Measurements from ENCODE around the gene OFD1.

OFD1 gene

DNA sequence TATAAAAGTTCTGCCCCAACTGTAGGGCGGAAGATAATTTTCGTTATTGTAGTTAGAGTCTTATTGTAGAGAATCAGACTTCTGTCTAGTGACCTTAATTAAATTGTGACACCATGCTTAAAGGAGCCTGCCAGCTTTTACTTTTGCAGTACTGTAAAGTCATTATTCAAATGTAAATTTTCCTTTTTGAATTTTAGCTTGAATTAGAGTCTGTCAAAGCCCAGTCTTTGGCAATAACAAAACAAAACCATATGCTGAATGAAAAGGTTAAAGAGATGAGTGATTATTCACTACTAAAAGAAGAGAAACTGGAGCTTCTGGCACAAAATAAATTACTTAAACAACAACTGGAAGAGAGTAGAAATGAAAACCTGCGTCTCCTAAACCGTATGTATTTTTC, 21.8 kb downstream of the OFD1 start:
- DNase-seq: no peak

DNA sequence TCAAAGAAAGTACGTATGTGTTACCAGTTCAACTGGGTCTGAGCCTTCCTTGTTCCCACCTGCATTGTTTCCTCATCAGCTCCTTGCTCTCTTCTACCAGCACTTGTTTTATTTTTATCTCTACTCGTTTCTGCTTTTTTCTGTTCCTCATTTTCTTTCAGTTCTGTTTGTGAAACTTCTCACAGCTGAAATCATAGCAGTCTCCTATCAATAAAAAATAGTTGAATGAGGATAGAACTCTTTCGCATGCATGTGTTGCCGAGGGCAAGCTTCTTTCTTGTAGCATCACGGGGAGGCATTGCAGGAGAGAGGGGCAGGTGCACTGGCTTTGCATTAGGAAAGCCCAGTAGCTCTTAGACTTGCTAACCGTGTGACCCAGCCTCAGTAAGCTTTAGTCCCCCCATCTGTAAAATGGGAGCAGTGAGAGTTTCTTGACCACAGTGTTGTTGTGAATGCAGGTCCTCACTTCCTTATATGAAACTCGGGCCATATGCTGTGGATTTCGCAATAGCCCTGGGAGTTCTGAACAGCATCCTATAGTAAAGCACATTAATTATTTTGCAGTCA, 24.7 kb downstream of the OFD1 start:
- no peak for DNase-seq

DNA sequence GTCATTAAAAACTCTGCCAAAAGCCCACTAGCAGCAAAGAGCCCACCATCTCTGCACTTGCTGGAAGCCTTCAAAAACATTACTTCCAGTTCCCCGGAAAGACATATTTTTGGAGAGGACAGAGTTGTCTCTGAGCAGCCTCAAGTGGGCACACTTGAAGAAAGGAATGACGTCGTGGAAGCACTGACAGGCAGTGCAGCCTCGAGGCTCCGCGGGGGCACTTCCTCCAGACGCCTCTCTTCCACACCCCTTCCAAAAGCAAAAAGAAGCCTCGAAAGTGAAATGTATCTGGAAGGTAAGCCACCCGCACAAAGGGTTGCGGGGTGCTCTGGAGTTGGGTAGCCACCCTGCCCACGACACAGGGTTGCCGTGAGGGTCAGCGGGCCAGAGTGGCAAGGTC, 25.9 kb downstream of the OFD1 start:
- DNase-seq: no peak

DNA sequence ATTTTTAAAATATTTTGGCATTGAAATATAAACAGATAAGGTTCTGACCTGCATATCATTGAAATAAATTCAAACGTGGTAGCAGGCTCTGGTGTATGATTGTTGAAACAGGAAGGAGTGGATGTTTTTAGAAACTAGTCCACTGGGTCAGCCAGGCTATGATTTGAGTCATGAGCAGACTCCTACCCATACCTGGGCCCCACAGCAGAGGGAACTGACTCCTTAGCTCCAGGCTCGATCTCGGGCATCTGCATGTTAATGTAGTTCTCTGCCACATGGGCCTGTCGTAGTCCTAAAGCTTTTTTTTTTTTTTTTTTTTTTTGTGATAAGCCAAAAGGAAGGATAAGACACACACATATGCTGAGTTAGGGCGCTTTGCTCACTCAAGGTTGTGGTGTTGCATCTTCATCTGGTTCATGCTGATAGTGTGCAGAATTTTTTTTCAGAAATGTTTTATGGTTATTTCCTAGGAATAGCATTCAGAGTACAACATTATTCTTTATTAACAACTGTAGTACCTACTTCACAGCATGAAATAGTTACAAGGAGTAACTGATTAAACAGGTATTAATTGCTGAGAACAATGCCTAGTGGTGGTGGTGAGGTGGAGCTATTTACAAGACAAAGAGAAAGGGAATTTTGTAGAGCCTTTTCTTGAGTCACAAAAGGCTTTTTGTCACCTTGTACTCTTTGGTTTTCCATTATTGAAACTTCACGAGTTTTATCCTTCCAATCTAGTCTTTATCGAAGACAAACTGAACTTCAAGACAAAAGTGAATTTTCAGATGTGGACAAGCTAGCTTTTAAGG, 27.3 kb downstream of the OFD1 start:
- no peak for DNase-seq

DNA sequence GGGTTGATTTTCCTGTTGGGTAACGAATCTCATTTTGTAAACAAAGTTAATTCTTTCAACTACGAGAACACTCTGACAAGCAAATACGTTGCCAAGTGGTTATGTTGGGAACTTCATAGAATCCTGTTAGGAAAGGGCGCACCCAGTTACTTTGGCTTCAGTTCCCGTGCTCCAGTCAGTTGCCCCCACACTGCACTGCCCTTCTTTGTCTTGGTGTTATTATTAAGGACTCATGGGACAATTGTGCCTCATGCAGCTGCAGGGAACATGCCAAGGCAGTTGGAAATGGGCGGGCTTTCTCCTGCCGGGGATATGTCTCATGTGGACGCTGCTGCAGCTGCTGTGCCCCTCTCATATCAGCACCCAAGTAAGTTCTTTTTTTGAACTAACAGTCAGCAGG, 28.9 kb downstream of the OFD1 start:
- peak; percentile 37 for DNase-seq

DNA sequence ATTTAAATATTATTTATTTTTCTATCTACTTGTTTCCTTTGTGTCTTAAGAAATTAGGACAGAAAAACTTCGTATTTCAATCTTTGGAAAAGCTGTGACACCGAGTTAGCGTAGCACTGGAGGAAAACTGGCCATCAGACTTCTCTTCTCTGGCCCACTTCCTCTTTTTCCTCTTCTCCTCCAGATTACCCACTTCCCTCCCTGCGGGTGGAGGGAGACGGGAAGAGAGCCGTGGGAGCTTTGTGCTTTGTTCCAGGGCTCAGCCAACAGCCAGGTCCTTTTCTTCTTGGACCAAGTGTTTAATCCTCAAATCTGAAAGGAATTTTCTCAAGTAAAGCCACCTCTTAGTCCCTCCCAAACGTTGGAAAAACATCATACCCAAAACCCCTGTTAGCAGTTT, 29.7 kb downstream of the OFD1 start:
- DNase-seq: no peak

DNA sequence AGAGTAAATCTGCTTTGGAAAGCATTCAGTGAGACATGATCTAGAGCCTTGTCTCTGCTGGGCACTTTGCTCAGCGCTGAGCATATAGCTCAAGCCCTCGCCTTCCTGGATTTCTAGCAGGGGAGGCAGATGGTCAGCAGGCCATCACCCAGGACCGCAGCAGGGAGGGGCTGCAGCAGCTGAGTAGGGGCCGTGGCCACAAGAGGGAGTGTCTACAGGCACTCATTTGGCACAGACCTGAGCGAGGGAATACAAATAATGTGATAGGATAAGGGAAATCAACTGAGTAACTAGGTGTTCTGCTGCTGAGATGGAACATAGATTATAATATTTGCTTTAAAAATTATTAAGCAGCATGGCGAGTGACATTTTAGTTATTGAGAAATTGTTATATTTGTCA, 30.2 kb downstream of the OFD1 start:
- no peak for DNase-seq

DNA sequence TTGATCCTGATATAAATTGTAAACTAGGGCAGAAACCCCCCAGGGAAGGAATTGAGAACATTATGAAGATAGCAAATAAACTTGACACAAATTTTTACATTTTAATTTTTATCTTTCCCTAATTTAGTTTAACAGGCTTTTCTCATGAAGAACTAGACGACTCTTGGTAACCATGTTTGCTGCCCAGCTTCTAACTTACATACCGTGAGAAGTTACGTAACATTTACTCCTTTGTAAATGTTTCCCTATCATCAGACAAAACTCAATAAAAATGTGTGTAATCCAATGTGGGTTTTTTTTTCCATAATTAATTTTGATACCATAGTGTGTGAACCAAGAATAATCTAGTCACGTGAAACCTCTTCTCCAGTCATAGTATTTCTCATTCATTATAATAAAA, 34.4 kb downstream of the OFD1 start:
- no peak for DNase-seq

DNA sequence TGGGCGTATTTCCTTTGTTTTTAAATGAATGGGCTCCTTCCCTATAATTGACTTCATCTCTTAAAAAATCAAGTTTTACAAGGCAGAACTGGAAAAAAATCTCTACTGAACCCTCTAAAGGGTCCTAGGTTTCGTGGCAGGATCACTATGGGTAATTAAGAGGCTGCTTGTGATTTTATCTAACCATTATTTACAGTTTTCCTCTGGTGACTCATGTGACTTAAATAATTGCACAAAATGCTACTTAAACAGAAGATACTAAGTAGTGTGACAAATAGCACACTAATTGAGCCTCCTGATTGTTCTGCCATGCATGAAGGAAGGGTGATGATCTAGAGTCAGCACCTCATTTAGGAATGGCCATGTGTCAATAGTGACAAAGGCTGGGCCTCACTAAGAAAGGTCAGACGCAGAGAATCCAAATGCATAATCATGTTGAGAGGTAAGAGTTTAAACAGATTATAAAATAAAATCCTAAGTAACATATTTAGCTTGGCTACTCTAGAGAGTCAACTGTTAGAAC, 35.5 kb downstream of the OFD1 start:
- no peak for DNase-seq

DNA sequence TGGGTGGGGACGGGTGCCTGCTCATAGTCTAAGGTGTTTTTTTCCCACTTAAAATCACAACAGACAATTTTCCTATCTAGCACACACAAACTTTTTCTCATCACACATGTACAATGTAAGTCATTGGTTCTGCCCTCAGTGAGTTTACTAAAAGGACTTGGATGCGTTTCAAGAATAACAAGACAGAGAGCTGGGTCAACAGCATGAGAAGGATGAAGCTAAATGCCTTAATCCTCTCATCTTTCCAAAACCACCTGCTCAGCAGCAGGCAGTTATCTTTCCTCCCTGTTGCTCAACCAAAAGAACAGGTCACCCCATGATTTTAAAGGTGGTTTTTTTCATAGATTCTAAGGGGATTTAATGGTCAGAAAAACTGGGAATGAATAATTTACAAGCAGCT, 40.1 kb downstream of the OFD1 start:
- DNase-seq: no peak

DNA sequence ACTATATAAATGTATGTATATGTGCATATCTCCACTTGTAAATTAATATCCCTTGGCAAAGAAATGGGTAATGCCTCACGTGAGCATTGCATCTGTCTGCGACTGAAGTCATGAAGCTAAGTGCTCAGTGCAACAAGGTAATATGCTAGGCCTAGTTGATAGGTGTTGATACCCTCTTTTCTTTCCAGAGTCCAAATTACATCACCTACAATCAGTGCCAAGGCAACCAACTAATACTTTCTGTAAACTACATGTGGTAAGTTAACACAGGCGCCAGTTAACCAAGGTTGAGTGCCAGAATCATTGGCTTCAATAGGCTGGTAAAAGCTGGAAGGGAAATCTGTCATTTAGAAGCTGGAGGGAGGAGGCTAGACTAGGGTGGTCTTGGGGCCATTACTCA, 41.3 kb downstream of the OFD1 start:
- no peak for DNase-seq

DNA sequence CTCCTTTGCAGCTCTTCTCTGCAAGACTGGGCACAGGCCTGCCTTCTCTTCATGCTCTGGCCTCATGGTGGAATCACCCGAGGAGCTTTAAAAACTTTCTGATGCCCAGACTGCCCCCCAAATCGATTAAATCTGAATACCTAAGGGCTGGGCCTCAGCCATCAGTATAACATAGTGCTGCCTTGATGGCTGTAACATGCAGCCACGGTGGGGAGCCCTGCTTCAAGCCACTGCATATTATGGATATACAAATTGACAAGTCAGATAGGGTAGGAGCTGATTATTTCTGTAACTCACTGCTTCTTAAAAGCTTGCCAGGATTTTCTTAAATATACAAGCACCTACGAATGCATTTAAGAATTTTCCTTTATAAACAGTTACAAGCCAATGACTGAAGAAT, 41.8 kb downstream of the OFD1 start:
- no peak for DNase-seq

DNA sequence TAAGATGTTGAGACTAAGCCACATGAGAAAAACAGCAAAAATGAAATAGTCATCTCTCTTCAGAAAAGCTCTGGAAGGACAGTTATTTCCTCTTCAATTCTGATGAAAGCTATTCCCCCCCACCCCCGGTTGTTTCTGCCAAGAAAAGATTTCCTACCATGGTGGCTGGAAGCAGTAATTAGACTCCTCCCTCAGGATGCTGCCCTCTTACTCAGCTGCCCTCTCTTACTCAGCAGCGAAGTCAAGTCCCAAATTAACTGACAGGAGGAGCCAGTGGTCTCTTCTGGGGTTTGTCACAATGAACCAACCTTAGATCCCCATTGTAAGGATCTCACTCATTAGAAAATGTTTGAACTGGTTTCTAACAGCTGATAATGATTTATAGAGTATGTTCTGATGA, 44.4 kb downstream of the OFD1 start:
- DNase-seq: no peak

DNA sequence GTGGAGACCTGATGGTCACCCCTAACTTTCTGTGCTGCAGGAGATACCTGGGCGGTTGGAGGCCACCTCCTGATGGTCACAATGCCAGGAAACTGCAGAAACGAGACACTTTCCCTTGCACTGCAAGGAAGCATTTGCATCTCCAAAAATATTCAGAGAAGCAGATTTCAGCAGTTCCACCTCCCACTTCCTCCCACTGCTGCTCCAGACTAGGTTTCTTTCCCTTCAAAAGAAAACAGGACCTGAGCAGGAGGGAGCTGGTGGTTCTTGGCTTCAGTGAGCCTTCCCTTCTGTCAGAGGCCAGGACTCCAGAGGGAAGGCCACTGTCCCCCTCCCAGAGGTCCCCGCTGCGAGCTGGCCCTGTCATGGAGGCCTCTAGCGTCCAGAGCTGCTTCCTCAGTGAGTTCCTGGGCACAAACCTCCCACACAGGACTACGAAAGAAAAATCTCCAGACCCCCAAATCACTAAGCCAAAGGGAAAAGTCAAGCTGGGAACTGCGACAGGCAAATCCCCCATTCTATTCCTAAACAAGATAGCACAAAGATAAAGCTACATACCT, 46.4 kb downstream of the OFD1 start:
- no peak for DNase-seq

DNA sequence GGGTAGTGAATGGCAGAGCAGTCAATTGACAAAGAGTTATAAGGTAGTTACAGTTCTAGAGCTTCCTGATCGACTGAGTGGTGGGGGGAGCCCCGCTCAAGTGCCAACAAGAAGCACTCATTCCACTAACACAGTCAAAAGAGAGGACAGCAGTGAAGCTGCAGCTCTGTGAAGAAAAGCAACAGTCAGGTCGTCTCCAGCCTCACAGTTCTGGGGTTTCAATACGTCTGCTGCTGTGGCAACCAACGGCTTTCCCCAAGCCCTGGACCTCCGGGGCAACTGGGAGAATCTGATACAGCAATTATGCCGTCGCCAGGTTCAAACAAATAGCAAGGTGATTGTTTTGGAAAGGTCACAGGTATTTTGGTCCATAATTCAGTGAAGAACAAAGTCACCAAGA, 51.5 kb downstream of the OFD1 start:
- DNase-seq: no peak

DNA sequence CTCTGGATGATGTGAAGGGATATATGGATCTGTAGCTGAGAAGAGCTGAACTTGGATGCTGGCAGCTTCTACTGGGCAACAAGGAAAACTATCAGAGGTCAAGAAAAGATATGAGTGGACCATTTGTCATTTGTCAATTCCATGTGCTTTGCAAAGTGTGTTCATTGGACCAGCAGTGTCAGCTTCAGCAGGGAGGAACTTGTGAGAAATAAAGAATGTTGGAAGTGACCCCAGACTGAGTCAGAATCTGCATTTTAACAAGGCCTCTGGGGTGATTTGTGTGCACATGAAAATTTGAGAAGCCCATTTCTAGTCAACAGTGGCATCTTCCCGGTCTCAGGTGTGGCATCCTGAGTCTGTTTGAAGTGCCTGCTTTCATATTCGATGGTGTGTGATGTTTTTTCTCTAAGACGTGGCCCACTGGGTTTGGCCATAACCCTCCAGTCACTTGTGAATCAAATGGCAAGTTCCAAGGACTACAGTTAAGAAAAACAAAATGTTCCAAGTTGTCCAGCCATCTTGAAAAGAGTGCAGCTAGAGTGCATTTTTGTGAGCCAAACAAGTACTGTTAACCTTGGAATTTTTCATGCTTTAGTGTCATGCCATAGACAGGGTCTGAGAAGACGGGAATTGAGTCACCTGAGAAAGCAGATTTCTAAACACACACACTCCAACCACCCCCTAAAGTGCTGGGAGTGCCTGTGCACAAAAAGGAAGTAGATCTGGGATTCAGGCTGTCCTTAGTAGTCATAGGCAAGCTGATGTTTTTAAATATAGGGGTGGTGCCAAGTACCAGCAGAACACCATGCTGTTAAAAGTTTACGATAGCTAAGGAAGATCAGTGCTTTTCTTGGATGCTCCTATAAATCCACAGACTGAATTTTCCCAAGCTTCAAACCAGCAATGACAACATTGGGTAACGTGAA, 55.9 kb downstream of the OFD1 start:
- DNase-seq: no peak

DNA sequence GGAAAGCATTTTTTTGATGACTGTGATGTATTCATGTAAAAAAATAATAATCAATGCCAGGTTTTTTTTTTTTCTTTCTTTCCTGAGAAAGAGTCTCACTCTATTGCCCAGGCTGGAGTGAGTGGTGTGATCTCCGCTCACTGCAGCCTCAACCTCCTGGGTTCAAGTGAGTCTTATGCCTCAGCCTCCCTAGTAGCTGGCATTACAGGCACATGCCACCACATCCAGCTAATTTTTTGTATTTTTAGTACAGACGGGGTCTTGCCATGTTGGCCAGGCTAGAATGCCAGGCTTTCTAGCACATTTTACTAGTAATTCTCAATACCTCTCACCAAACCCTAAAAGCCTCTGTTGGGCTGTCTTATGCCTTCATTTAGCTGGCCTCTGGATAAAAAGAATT, 56.6 kb downstream of the OFD1 start:
- DNase-seq: no peak

DNA sequence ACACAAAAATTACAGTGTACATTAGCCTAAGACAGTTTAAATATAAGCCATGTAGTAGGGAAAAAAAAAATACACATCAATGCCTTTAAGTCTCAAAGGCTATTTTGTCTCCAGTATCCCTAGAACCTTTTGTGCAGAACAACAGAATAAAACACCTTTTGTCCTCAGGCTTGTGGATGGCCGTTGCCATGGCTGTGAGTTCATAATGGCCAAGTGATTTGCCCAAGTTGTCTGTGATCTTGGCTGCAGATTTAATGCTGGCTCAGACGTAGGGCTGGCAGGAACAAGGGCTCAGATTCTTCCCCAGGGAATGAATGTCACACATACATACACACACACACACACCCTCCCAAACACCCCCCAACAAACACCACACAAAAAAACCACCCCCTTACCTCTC, 57.0 kb downstream of the OFD1 start:
- no peak for DNase-seq

DNA sequence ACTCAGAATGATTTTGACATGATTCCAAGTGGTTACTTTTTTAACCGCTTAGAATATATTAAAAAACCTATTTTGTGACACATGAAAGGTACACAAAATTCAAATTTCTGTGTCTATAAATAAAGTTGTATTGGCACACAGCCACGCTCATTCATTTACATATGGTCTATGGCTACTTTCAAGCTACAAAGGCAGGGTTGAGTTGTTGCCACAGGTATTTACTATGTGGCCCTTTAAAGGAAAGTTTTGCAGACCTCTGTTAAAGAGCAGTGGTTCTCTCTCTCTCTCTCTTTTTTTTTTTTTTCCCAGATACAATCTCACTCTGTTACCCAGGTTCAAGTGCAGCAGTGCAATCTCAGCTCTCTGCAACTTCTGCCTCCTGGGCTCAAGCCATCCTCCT, 59.3 kb downstream of the OFD1 start:
- no peak for DNase-seq

DNA sequence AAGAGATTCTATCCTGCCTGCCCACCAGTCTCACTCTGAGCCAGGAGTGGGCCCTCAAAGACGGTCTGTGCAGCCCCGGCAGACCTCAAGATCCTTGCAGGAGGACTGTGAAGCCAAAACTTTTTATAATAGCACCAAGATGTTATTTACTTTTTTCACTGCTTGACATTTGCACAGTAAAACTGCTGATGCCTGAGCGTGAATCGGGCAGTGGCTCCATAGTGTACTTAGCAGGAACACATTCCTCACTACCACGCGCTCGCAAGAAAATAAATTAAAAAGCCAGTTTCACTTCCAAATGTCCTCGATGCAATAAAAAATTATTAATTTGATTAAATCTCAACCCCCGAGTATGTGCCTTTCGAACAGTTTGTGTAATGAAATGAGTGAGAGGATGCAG, 59.9 kb downstream of the OFD1 start:
- no peak for DNase-seq

DNA sequence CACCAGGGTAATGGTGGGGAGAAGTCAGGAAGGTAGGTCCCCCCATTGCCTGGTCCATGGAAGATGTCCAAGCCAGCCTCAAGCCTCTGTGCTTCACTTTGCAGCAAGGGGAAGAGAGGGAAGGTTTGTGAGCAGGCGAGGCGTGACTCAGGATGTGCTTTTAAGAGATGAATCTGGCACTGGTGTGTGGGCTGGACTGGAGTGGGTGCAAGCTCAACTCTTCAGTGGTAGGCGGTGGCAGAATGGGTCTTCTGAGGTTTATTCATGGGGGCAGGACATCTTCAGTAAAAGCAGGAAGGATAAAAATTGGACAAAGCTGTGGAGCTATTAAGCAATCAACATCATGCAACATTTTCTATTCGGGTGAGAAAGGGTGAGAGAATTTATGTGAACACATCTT, 63.0 kb downstream of the OFD1 start:
- no peak for DNase-seq

DNA sequence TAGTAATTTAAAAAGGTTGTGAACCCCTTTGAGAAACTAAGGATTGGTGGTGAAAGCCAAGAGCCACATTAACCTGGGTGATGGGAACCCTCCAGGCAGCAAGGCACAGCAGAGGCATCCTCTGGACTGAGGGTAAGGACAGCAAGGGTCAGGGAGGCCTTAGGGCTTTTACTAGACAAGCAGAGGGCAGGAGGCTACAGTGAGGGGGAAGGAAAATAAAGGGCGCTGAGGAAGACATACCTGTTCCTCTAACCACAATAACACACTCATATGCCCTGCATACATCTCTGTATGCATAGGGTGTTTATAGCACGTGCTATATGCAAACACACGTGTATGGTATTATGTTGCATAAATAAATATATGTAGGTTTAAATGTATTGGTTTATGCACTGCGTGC, 63.6 kb downstream of the OFD1 start:
- DNase-seq: no peak

DNA sequence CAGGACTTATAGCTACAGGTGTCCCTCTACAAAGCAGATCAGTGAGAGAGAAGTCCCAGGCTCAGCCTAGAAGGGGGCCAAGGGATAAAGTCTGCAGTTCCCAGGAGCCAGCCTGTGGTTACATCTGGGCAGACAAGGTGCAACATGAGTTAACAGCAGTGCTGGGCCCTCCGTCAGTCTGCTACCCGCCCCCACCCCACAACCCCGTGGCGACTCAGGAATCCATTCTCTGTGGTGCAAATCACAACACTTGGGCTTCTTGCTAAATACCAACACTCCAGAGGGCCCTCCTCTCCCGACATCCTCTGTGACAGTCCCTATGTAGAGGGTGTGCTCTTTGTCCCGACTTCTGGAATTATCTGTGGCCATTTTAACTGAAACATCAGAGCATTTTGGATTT, 68.6 kb downstream of the OFD1 start:
- no peak for DNase-seq
